ENCODE data around the gene CCNJL.

CCNJL gene

GRCh38 chr5:160315968-160316367 lies 3.6 kb upstream of the CCNJL start:
- H3K27ac Mint-ChIP-seq, result no peak overlapping the region
- H3K27me3 Mint-ChIP-seq (ENCODE audit: low read depth), result peaks cover 47% of the 10 kb centered on the region
- no peak overlapping the region for H3K4me3 Mint-ChIP-seq
- H3K4me1 Mint-ChIP-seq (ENCODE audit: low read depth), result peaks cover 4% of the 10 kb centered on the region
- H3K36me3 Mint-ChIP-seq (ENCODE audit: low read depth), result no peaks in the 10 kb centered on the region
- DNase-seq (ENCODE audit: low spot score), result no peak
- no peaks in the 10 kb centered on the region for H3K9me3 Mint-ChIP-seq

- H3K36me3 Mint-ChIP-seq (ENCODE audit: low read depth), result no peaks in the 10 kb centered on the region
- H3K9me3 Mint-ChIP-seq, result no peaks in the 10 kb centered on the region
- H3K4me1 Mint-ChIP-seq (ENCODE audit: low read depth), result peaks cover 4% of the 10 kb centered on the region
- H3K27me3 Mint-ChIP-seq (ENCODE audit: low read depth), result peaks cover 66% of the 10 kb centered on the region
- no peak overlapping the region for H3K27ac Mint-ChIP-seq
- DNase-seq (ENCODE audit: low spot score), result no peak
- peak overlapping the region; percentile 81 for H3K4me3 Mint-ChIP-seq
Observed at GRCh38 chr5:160312960-160313727, 780 bp upstream of the CCNJL start.

GRCh38 chr5:160311491-160312133 lies 752 bp downstream of the CCNJL start:
- Mint-ChIP-seq H3K27ac (no peak overlapping the region), H3K27me3 (ENCODE audit: low read depth) (peaks cover 61% of the 10 kb centered on the region), H3K4me1 (ENCODE audit: low read depth) (peaks cover 4% of the 10 kb centered on the region), H3K36me3 (ENCODE audit: low read depth) (no peaks in the 10 kb centered on the region), H3K9me3 (no peaks in the 10 kb centered on the region), H3K4me3 (peak overlapping the region; percentile 51)
- no peak for DNase-seq (ENCODE audit: low spot score)

GRCh38 chr5:160310552-160311295 lies 1.6 kb downstream of the CCNJL start:
- H3K9me3 Mint-ChIP-seq, result no peaks in the 10 kb centered on the region
- peaks cover 52% of the 10 kb centered on the region for H3K27me3 Mint-ChIP-seq (ENCODE audit: low read depth)
- no peaks in the 10 kb centered on the region for H3K36me3 Mint-ChIP-seq (ENCODE audit: low read depth)
- DNase-seq (ENCODE audit: low spot score), result no peak
- H3K4me3 Mint-ChIP-seq, result no peak overlapping the region
- peaks cover 4% of the 10 kb centered on the region for H3K4me1 Mint-ChIP-seq (ENCODE audit: low read depth)
- no peak overlapping the region for H3K27ac Mint-ChIP-seq

GRCh38 chr5:160310140-160310539 lies 2.2 kb downstream of the CCNJL start:
- Mint-ChIP-seq H3K4me3 (no peak overlapping the region), H3K4me1 (ENCODE audit: low read depth) (peaks cover 4% of the 10 kb centered on the region), H3K27ac (no peak overlapping the region), H3K36me3 (ENCODE audit: low read depth) (no peaks in the 10 kb centered on the region), H3K9me3 (no peaks in the 10 kb centered on the region), H3K27me3 (ENCODE audit: low read depth) (peaks cover 50% of the 10 kb centered on the region)
- DNase-seq (ENCODE audit: low spot score), result no peak

- Mint-ChIP-seq H3K36me3 (ENCODE audit: low read depth) (no peaks in the 10 kb centered on the region), H3K9me3 (no peaks in the 10 kb centered on the region), H3K27ac (no peak overlapping the region), H3K4me1 (ENCODE audit: low read depth) (peaks cover 1% of the 10 kb centered on the region), H3K4me3 (no peak overlapping the region), H3K27me3 (ENCODE audit: low read depth) (peaks cover 28% of the 10 kb centered on the region)
- no peak for DNase-seq (ENCODE audit: low spot score)
Observed at GRCh38 chr5:160306696-160307095, 5.7 kb downstream of the CCNJL start.

GRCh38 chr5:160305319-160305718 lies 7.0 kb downstream of the CCNJL start:
- H3K4me1 Mint-ChIP-seq (ENCODE audit: low read depth), result no peaks in the 10 kb centered on the region
- H3K27ac Mint-ChIP-seq, result no peak overlapping the region
- H3K27me3 Mint-ChIP-seq (ENCODE audit: low read depth), result peaks cover 14% of the 10 kb centered on the region

GRCh38 chr5:160303690-160304089 lies 8.7 kb downstream of the CCNJL start:
- Mint-ChIP-seq H3K27me3 (ENCODE audit: low read depth) (peaks cover 5% of the 10 kb centered on the region), H3K9me3 (no peaks in the 10 kb centered on the region), H3K27ac (no peak overlapping the region), H3K4me1 (ENCODE audit: low read depth) (no peaks in the 10 kb centered on the region), H3K36me3 (ENCODE audit: low read depth) (no peaks in the 10 kb centered on the region), H3K4me3 (no peak overlapping the region)
- DNase-seq (ENCODE audit: low spot score), result no peak

More at GRCh38 chr5:160305319-160305718, 7.0 kb downstream of the CCNJL start:
- Mint-ChIP-seq H3K36me3 (ENCODE audit: low read depth) (no peaks in the 10 kb centered on the region), H3K9me3 (no peaks in the 10 kb centered on the region), H3K4me3 (no peak overlapping the region)
- no peak for DNase-seq (ENCODE audit: low spot score)

- Mint-ChIP-seq H3K4me3 (no peak overlapping the region), H3K9me3 (no peaks in the 10 kb centered on the region), H3K27ac (no peak overlapping the region), H3K27me3 (ENCODE audit: low read depth) (peaks cover 2% of the 10 kb centered on the region), H3K4me1 (ENCODE audit: low read depth) (no peaks in the 10 kb centered on the region), H3K36me3 (ENCODE audit: low read depth) (no peaks in the 10 kb centered on the region)
- DNase-seq (ENCODE audit: low spot score), result no peak
Observed at GRCh38 chr5:160298189-160298588, 14.2 kb downstream of the CCNJL start.

GRCh38 chr5:160297776-160298175 lies 14.6 kb downstream of the CCNJL start:
- no peak overlapping the region for H3K27ac Mint-ChIP-seq
- no peaks in the 10 kb centered on the region for H3K4me1 Mint-ChIP-seq (ENCODE audit: low read depth)
- DNase-seq (ENCODE audit: low spot score), result no peak
- H3K4me3 Mint-ChIP-seq, result no peak overlapping the region
- H3K27me3 Mint-ChIP-seq (ENCODE audit: low read depth), result peaks cover 2% of the 10 kb centered on the region
- no peaks in the 10 kb centered on the region for H3K36me3 Mint-ChIP-seq (ENCODE audit: low read depth)
- no peaks in the 10 kb centered on the region for H3K9me3 Mint-ChIP-seq

- H3K9me3 Mint-ChIP-seq, result no peaks in the 10 kb centered on the region
- no peaks in the 10 kb centered on the region for H3K4me1 Mint-ChIP-seq (ENCODE audit: low read depth)
- peaks cover 2% of the 10 kb centered on the region for H3K27me3 Mint-ChIP-seq (ENCODE audit: low read depth)
- H3K27ac Mint-ChIP-seq, result no peak overlapping the region
- no peak overlapping the region for H3K4me3 Mint-ChIP-seq
- no peak for DNase-seq (ENCODE audit: low spot score)
- H3K36me3 Mint-ChIP-seq (ENCODE audit: low read depth), result no peaks in the 10 kb centered on the region
Observed at GRCh38 chr5:160297004-160297403, 15.4 kb downstream of the CCNJL start.

GRCh38 chr5:160296496-160296895 lies 15.9 kb downstream of the CCNJL start:
- Mint-ChIP-seq H3K27me3 (ENCODE audit: low read depth) (peaks cover 2% of the 10 kb centered on the region), H3K36me3 (ENCODE audit: low read depth) (no peaks in the 10 kb centered on the region), H3K9me3 (no peaks in the 10 kb centered on the region), H3K27ac (no peak overlapping the region), H3K4me3 (no peak overlapping the region), H3K4me1 (ENCODE audit: low read depth) (no peaks in the 10 kb centered on the region)
- DNase-seq (ENCODE audit: low spot score), result no peak

GRCh38 chr5:160293901-160294561 lies 18.3 kb downstream of the CCNJL start:
- Mint-ChIP-seq H3K36me3 (ENCODE audit: low read depth) (no peaks in the 10 kb centered on the region), H3K4me3 (no peak overlapping the region), H3K4me1 (ENCODE audit: low read depth) (no peaks in the 10 kb centered on the region), H3K27me3 (ENCODE audit: low read depth) (peaks cover 2% of the 10 kb centered on the region), H3K27ac (no peak overlapping the region), H3K9me3 (no peaks in the 10 kb centered on the region)
- DNase-seq (ENCODE audit: low spot score), result no peak

GRCh38 chr5:160293386-160293785 lies 19.0 kb downstream of the CCNJL start:
- H3K4me1 Mint-ChIP-seq (ENCODE audit: low read depth), result no peaks in the 10 kb centered on the region
- no peak for DNase-seq (ENCODE audit: low spot score)
- H3K4me3 Mint-ChIP-seq, result no peak overlapping the region
- no peaks in the 10 kb centered on the region for H3K9me3 Mint-ChIP-seq
- peaks cover 2% of the 10 kb centered on the region for H3K27me3 Mint-ChIP-seq (ENCODE audit: low read depth)
- H3K36me3 Mint-ChIP-seq (ENCODE audit: low read depth), result no peaks in the 10 kb centered on the region
- H3K27ac Mint-ChIP-seq, result no peak overlapping the region
